SK-N-MC (cell line): Measurements from ENCODE around the gene DCDC2C.

Experiments
- EZH2 ChIP-seq: fragments of 200-600 bp; sonication (generic); IDR thresholded peaks from one replicate; pipeline ENCODE4 v1.6.1; 2017; ENCODE audit warnings: antibody characterized with exemption
- FOXP2 ChIP-seq: optimal IDR thresholded peaks from 2 replicates; pipeline ENCODE3; 2011; ENCODE audit warnings: mild to moderate bottlenecking, moderate library complexity; ENCODE audit not compliant: insufficient read depth; ENCODE audit errors: extremely low read length, control extremely low read depth
- POLR2AphosphoS5 ChIP-seq: IDR thresholded peaks from 2 replicates; pipeline ENCODE4 v1.6.1; 2012; ENCODE audit warnings: mild to moderate bottlenecking, low read depth, low read length, borderline replicate concordance

- no peak for TF ChIP-seq POLR2AphosphoS5
- TF ChIP-seq EZH2: no peak
- TF ChIP-seq FOXP2: no peak
These were observed 9.6 kb downstream of the DCDC2C start for GRCh38 chr2:3712831-3713503.
